ENCODE data around the gene DOCK3. TPM values are rescaled to one million over a fixed set of nuclear protein-coding genes. Genes with fewer than 3 reads are reported as not detected.

DOCK3 gene
- total RNA-seq, 1 experiment from 2014 or later = 8.3 TPM

DNA sequence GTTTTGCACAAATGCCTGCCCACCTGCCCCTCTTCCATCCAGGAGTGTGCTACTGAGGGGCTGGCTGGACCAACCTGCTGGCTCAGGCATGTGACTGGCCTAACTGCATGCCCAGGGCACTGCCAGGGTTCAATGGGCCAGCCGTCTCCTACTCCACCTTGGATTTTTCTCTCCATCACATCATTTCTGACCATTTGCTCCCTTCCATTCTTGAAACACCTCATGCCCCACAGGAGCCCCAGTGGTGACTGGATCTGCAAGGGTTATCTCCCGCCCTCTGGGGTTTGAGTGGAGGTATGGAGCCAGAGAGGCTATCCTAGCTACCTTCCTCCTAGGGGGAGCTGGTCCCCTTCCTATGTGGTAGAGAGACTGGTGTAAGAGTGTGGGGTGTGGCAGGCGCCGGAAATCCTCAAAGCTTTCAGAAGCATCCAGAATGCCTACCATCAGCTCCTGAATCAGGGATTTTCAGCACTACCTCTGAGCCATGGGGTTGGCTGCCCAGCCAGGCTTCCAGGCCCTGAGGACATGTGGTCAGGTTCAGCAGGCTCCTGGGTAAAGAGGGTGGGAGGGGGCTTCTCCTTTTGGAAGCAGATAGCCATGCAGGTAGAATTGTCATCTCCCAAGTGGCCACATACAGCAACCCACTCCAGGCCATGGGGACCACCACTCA is 707.5 kb downstream of the DOCK3 start:
- Histone ChIP-seq H3K9ac (ENCODE audit: extremely low read depth, insufficient read length, low read length) (no peak overlapping the region), H2AK5ac (ENCODE audit: insufficient read length, low read length) (no peak overlapping the region), H2BK20ac (ENCODE audit: low read depth, low read length, poor library complexity, severe bottlenecking) (no peak overlapping the region), H3K23ac (ENCODE audit: insufficient read length, low read depth, low read length) (no peak overlapping the region), H2AFZ (ENCODE audit: low read length) (no peak overlapping the region), H4K91ac (ENCODE audit: insufficient read length, low read depth, low read length) (no peak overlapping the region), H3K4ac (ENCODE audit: low read depth, low read length) (no peak overlapping the region), H3K27me3 (ENCODE audit: insufficient read depth, low read length) (no peaks in the 10 kb centered on the region), H3K4me1 (ENCODE audit: insufficient read depth, low read length) (0 out of 2 replicates have a peak, but pooled peaks cover 6% of the 10 kb centered on the region), H4K5ac (ENCODE audit: insufficient read length, low read depth, low read length) (no peak overlapping the region), H3K14ac (ENCODE audit: insufficient read depth, low read length) (no peak overlapping the region), H3T11ph (ENCODE audit: low read length) (no peak overlapping the region), H3K79me2 (ENCODE audit: insufficient read depth, low read length) (peaks cover 11% of the 10 kb centered on the region), H2BK15ac (ENCODE audit: low read depth, low read length) (no peak overlapping the region), H2BK5ac (ENCODE audit: insufficient read length, low read length) (no peak overlapping the region), H4K20me1 (ENCODE audit: control insufficient read depth, insufficient read depth, insufficient read length) (no peaks in the 10 kb centered on the region), H3K56ac (ENCODE audit: insufficient read length, low read depth, low read length) (no peak overlapping the region), H2BK12ac (ENCODE audit: insufficient read length, low read depth, low read length) (no peak overlapping the region), H4K8ac (replicated peaks; ENCODE audit: insufficient read length, low read depth, low read length) (no peak overlapping the region), H3K18ac (ENCODE audit: insufficient read length, low read depth, low read length) (no peak overlapping the region), H3K79me1 (ENCODE audit: insufficient read depth, low read depth, low read length, poor library complexity, severe bottlenecking) (peaks cover 3% of the 10 kb centered on the region), H3K27ac (ENCODE audit: insufficient read length, low read depth, low read length) (no peak overlapping the region), H3K9me3 (ENCODE audit: control insufficient read depth, low read depth, low read length) (no peaks in the 10 kb centered on the region), H2BK120ac (ENCODE audit: low read depth, low read length, poor library complexity, severe bottlenecking) (no peak overlapping the region), H3K4me2 (ENCODE audit: insufficient read depth, insufficient read length, low read length) (no peak overlapping the region), H3K23me2 (ENCODE audit: insufficient read length, low read depth, low read length, poor library complexity, severe bottlenecking) (peaks cover 16% of the 10 kb centered on the region)
- H3K9me3 Mint-ChIP-seq = no peaks in the 10 kb centered on the region
- no CpG with 5 or more reads among the region's 4 CpGs for WGBS (ENCODE audit: extremely low coverage, insufficient read length, low lambda C conversion rate)
- H3K36me3 Mint-ChIP-seq (ENCODE audit: insufficient read depth in 1 of 3, low read depth in 3 of 3) = peaks cover 8 to 21% (median 17%) of the 10 kb centered on the region in 3 experiments
- peaks cover 23 to 28% of the 10 kb centered on the region in 2 experiments for H3K4me1 Mint-ChIP-seq
- H3K27ac Mint-ChIP-seq = no peak overlapping the region
- no peak for TF ChIP-seq CTCF (conservative IDR thresholded peaks at IDR 0.05)
- H3K27me3 Mint-ChIP-seq (ENCODE audit: low read depth) = peaks cover 2% of the 10 kb centered on the region; the same call in 1 of the 2 replicates
- no peak overlapping the region for H3K4me3 Mint-ChIP-seq
- DNase-seq = peak; percentile 47

Data from H9 (cell line).